HG03066 (cell line): ENCODE measurements around the gene CPE.

Source experiments
- ATAC-seq: cut with Tn5 transposase; IDR thresholded peaks from one replicate; pipeline ENCODE4 v1.9.1; 2021; ENCODE audit warnings: low read depth; ENCODE audit not compliant: unreplicated experiment

CPE gene

GRCh38 chr4:165542476-165542875 lies 163.7 kb downstream of the CPE start:
- no peak for ATAC-seq
